HG03175 (cell line): ENCODE data around the gene PGAM2.

ENCODE experiments used
- ATAC-seq: cut with Tn5 transposase; IDR thresholded peaks from one replicate; pipeline ENCODE4 v1.9.1; 2021; ENCODE audit warnings: mild to moderate bottlenecking, moderate library complexity; ENCODE audit not compliant: unreplicated experiment

Gene PGAM2

DNA sequence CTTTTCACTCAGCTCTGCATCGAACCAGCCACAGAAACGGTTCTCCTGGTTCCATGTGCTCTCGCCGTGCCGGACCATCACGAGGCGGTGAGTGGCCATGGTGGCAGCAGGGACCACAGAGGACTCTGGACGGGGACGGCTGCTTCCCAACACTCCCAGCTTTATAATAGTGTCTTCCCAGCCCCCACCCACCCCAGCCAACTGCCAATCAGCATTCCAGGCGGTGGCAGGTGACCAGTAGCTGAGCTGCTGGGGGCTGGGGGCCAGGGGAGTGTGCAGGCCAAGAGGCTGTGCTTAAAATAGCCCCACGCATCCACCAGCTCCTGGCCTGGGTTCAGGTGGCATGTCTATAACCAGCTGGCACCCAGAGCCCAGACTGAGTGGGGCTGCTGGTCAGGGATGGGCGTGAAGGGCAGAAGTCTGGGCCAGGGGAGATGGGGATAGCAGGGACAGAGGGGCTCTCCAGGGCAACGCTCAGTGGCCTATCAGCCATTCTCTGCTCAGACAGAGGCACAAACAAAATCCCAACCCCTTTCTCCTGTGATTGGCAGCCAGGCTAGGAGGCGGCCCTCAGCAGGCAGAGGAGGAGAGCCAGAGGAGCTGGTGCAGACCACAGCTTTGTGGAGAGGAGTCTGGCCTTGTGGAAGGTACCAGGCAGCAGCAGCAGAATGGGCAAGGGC lies at the start of gene PGAM2:
Gene PGAM2 (minus strand): TSS at position 137 of the 680 bp plus-strand sequence. CDS start 38 bp downstream, at position 99.
- no peak for ATAC-seq

DNA sequence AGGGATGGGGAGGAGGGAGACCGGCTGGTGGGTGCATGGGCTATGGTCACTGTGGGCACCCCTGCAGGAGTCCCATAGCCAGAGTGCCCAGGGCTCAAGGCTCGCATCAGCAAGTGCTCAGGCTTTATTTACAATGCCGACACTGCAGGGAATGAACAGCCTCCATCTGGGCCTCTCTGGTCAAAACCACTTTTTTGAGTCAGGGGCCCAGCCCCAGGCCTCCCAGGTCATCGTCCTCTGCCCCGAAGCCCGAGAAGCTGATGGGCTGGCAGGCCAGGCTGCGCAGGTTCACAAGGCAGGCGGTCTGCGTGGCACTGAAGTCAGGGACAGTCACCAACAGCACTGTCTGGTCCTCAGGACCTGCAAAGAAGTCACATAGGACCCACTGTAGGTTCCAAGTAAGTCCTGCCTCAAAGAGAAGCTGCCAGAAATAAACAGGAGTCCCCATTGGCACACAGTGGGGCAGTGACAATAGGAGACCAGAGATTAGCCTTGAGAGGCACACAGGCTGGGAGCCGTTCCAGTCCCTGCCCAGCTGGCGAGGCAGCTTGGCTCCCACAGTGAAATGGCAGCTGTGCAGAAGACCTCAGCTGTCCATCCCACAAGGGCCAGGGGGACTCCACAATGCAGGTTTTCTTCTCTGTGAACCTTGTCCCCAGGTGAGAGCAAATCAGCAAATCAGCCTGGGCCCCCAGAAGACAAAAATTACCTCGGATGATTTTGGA lies 49.4 kb upstream of the PGAM2 start:
- ATAC-seq, result no peak

DNA sequence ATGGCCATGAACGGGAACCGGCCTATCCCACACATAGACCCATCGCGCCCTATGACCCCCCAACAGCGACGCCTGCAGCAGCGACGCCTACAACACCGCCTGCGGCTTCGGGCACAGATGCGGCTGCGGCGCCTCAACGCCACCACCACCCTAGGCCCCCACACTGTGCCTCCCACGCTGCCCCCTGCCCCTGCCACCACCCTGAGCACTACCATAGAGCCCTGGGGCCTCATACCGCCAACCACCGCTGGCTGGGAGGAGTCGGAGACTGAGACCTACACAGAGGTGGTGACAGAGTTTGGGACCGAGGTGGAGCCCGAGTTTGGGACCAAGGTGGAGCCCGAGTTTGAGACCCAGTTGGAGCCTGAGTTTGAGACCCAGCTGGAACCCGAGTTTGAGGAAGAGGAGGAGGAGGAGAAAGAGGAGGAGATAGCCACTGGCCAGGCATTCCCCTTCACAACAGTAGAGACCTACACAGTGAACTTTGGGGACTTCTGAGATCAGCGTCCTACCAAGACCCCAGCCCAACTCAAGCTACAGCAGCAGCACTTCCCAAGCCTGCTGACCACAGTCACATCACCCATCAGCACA lies 48.5 kb upstream of the PGAM2 start:
- ATAC-seq, result no peak

DNA sequence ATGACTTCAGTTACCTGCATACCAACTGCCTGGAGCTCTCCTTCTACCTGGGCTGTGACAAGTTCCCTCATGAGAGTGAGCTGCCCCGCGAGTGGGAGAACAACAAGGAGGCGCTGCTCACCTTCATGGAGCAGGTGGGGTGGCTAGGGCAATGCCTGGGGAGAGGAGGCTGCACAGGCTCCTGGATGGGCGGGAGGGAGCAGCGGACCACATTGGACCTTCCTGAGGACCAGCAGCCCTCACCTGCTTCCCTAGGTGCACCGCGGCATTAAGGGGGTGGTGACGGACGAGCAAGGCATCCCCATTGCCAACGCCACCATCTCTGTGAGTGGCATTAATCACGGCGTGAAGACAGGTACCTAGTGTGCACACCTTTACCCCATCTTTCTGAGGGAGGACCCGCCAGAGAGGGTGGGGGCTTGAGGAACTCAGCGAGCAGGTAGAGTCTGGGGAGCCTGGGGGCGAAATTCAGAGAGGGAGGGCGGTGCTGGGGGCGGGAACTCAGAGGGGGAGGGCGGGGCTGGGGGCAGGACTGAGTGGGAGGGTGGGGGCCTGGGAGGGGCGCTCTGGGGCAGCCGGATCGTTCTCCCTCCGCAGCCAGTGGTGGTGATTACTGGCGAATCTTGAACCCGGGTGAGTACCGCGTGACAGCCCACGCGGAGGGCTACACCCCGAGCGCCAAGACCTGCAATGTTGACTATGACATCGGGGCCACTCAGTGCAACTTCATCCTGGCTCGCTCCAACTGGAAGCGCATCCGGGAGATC lies 47.8 kb upstream of the PGAM2 start:
- ATAC-seq, result no peak

DNA sequence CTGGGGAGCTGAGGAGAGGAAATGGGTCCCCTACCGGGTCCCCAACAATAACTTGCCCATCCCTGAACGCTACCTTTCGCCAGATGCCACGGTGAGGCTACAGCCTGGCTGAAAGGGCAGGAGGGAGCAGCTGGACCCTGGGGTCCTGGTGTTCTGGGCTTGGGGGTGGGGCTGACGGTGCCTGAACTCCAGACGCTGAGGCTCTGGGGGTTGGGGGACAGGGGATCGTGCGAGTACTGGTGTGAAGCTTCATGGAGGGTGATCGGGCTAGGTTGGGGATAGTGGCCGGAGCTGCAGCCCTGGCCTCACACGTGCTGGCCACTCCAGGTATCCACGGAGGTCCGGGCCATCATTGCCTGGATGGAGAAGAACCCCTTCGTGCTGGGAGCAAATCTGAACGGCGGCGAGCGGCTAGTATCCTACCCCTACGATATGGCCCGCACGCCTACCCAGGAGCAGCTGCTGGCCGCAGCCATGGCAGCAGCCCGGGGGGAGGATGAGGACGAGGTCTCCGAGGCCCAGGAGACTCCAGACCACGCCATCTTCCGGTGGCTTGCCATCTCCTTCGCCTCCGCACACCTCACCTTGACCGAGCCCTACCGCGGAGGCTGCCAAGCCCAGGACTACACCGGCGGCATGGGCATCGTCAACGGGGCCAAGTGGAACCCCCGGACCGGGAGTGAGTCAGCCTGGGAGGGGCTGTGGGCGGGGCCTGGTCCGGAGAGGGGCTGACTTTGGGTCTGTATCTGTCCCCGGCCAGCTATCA lies 47.0 kb upstream of the PGAM2 start:
- ATAC-seq, result no peak

DNA sequence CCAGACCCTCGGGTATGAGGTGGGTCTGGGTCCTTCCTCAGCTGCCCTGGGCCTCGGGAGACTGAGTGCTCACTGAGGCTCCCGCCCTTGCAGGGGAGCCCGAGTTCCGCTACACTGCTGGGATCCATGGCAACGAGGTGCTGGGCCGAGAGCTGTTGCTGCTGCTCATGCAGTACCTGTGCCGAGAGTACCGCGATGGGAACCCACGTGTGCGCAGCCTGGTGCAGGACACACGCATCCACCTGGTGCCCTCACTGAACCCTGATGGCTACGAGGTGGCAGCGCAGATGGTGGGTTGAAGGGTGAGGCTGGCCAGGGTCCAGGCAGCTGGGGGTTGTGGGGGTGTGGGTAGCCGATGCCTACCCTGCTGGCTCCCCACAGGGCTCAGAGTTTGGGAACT lies 46.4 kb upstream of the PGAM2 start:
- no peak for ATAC-seq

DNA sequence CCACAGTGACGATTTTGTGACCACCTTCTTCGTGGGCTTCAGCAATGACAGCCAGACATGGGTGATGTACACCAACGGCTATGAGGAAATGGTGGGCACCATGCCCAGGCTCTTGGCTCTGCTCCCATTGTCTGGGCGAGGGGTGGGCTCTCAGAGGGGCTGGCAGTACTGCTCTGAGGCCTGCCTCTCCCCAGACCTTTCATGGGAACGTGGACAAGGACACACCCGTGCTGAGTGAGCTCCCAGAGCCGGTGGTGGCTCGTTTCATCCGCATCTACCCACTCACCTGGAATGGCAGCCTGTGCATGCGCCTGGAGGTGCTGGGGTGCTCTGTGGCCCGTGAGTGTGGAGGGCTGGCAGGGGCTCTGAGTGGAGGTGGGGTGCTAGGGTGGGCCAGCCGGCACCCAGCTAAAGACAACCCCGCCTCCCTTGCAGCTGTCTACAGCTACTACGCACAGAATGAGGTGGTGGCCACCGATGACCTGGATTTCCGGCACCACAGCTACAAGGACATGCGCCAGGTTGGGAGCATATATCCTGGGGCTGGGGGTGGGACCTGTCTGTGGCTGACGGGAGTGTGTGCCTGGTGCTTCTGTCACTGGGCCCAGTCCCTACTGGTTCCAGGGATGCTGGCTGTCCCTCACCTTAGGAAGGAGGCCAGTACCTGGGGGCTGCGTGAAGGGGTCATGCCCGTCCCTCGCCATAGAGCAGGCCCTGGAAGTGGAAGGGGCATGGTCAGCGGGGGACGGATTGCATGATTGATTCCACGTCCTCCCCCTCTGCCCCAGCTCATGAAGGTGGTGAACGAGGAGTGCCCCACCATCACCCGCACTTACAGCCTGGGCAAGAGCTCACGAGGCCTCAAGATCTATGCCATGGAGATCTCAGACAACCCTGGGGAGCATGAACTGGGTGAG lies 45.6 kb upstream of the PGAM2 start:
- ATAC-seq, result no peak

DNA sequence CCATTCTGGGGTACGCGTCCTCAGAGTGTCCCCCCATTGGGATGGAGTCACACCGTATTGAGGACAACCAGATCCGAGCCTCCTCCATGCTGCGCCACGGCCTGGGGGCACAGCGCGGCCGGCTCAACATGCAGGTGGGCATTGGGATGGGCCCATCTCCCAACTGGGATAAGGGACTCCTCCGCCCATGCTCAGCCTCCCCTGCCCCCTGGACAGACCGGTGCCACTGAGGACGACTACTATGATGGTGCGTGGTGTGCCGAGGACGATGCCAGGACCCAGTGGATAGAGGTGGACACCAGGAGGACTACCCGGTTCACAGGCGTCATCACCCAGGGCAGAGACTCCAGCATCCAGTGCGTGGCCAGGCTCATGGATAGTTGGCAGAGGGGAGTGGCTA lies 44.6 kb upstream of the PGAM2 start:
- no peak for ATAC-seq

DNA sequence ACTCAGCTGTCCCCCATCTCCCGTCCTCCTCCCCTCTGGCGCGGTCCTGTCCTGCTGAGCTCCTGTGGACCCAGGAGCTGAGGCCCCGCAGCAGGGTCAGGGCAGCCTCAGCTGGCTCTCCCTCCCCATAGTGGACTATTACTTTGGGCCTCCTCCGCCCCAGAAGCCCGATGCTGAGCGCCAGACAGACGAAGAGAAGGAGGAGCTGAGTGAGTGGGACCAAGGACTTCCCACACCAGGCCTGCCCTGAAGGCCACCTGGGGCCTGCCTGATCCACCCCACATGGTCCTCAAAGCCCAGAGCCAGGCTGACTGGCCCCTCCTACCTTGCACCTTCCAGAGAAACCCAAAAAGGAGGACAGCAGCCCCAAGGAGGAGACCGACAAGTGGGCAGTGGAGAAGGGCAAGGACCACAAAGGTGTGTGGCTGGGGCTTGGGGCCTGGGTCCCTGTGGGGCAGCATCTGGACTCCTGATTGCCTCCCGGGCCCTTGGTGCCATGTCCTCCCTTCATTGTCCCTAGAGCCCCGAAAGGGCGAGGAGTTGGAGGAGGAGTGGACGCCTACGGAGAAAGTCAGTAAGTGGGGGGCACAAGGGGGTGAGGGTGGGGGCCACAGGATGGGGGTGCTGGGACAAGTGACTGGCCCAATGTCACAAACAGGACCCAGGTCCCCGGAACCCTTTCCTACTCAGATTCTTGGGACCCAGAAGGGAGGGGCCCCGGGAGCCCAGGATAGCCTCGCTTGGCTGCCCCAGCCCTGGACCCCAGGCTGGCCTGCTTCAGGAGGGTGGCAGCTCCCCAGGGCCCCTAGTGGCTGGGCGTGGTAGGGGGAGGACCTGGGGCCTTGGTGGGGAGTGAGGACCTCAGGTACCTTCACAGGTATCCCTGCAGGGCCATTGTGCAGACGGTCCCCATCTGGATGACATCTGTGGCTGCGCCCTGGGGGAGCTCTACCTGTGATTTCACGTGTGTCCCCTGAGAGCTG lies 43.7 kb upstream of the PGAM2 start:
- ATAC-seq, result no peak

DNA sequence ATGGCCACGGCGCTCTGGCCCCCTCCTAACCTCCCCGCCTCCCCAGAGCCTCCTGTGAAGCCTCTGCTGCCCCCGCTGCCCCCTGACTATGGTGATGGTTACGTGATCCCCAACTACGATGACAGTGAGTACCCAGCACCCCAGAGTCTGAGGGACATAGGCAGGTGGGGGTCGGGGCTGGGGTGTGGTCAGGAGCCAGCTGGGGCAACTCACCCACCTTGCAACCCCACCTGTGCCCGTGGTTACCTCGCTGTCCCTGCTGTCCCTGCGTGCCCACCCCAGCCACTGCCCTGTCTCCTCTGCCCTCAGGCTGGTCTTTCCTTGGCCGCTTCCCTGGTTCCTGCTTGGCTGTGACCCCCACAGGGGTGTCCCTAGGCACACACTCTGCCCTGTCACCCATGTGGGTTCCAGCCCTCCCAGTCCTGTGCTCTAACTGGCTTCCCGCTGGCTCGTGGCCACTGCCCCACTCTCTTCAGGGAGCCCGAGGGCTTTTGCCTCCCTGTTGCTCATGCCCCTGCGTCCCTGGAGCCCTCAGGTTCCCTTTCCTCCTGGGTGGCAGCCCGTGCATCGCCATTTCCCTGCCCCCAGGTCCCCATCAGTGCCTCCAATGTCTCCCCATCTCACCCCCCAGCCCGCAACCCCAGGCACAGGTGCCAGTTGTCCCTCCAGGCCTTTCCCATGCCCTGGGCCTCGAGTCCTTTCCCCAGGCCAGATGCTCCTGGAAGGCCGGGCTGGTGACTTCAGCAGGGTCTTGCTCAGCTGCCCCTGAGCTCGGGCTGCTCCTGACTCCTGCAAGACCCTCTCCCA lies 42.8 kb upstream of the PGAM2 start:
- ATAC-seq, result no peak

DNA sequence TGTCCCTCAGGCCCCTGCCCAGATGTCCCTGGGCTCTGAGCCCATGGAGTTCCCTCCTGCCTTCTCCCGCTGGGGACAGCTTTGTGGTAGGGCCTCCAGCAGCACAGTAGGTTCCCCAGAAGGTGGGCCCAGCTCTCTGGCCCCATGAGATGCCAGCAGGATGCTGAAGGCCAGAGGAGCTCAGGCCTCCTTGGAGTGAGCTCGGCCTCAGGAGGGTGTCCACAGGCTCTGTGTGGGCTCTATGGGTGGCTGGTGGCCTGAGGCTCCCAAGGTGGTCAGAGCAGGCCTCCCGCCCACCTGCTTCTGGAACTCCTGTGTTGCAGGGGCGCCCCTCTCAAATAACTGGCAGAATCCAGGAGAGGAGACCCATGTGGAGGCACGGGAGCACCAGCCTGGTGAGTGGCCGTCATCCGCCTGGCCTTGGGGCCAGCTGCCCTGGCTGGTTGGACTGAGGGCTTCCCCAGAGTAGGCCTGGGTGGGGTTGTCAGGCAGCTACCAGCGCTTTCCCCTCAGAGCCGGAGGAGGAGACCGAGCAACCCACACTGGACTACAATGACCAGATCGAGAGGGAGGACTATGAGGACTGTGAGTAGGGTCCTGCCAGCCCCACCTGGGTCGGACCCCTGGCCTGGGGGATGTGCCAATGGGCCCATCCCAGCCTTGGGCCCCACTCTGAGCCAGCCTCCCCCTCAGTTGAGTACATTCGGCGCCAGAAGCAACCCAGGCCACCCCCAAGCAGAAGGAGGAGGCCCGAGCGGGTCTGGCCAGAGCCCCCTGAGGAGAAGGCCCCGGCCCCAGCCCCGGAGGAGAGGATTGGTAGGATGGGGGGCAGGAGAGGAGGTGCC lies 42.0 kb upstream of the PGAM2 start:
- ATAC-seq, result no peak

DNA sequence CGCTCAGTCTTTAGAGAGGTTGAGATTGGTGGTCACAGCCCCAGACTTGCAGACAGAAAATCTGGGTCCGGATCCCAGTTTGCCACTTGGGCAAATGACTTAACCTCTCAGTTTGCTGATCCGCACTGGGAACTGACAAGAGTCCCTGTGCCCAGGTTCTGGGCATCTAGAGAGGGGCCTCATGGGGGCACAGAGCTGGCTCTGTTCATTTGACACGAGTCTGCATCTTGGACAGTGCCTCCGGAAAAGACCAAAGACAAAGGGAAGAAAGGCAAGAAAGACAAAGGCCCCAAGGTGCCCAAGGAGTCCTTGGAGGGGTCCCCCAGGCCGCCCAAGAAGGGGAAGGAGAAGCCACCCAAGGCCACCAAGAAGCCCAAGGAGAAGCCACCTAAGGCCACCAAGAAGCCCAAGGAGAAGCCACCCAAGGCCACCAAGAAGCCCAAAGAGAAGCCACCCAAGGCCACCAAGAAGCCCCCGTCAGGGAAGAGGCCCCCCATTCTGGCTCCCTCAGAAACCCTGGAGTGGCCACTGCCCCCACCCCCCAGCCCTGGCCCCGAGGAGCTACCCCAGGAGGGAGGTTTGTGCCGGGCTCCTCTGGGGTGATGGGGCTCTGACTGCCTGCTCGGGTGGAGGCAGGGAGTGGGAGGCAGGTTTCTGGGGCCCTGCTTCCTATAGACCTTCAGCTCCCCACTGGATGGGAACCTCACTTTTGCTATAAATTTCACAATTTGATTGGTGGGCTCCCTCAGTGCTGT lies 41.1 kb upstream of the PGAM2 start:
- no peak for ATAC-seq

DNA sequence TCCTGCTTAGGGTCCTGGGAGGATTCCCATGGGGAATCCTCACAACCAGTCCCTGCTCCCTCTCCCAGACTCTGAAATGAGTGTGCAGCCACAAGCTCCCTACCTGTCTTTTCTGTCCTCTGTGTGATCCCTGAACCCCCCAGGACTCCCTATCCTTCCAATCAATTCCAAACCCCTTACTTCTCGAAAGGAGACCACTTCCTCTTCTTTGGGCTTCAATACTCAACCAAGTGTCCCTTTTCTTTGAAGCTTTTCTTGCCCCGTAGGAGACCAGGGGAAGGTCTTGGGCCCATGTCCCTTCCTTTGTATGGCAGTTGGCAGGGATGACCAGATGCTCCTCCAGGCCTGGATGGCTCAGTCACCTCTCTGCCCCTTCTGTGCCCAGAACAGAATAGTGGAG lies 40.5 kb upstream of the PGAM2 start:
- ATAC-seq, result no peak

DNA sequence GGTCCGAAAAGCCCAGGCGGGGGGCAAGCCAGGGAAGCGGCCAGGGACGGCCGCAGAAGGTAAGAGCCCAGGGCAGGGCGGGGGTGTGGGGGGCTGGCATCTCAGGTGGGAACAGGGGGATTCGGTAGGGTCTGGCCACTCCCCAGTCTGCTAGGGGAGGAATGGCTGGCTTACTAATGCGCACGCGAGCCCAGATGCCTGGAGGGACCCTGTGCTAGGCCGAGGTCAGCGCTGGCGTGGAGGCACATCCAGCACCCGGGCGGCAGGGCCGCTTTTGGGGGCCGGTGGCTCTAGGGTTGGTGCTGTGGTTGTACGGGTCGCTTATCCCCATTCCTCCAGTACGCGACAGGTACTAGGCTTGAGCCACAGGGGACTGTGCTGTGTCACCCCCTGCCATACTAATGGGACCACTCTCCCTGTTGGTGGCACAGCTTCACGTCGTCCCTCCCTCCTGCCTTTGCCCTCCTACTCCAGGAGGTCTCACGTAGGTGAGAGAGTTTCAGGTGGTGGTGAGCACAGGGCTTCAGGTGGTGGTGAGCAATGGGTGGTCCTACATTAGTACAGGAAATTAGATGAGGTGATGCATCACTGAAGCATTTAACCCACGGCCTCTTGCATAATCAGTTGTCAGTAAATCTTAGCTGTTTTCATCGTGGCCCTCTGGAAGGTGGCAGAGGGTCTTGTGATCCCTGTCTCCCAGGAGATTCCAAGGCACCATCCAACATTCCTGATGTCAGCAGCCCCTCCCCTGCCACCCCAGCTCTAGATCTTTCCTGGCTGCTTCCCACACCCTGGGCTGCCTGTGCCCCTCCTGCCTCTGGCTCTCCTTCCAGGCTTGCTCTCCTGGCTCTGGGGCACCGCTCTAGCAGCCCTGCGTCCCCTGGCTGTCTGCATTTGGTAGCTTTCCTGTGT lies 39.7 kb upstream of the PGAM2 start:
- ATAC-seq, result no peak
